Stimulated activated CD8-positive, alpha-beta memory T cell treated with anti-CD3 and anti-CD28 coated beads, Interleukin-2, amount 100 ng/mL, for 48 hours (primary cell): Measurements from ENCODE around the gene LRP2.
"Not testable (repeated sequence)": the region's sequence is repeated elsewhere in the genome, so short reads cannot be mapped to it uniquely, and the experiment has no call there.

Experiments
- DNase-seq, 2 donors: peaks; one replicate each; pipeline ENCODE4 v3.0.0-alpha.2; 2020; ENCODE audit warnings: low read depth in 2 of 2

LRP2 gene

DNA sequence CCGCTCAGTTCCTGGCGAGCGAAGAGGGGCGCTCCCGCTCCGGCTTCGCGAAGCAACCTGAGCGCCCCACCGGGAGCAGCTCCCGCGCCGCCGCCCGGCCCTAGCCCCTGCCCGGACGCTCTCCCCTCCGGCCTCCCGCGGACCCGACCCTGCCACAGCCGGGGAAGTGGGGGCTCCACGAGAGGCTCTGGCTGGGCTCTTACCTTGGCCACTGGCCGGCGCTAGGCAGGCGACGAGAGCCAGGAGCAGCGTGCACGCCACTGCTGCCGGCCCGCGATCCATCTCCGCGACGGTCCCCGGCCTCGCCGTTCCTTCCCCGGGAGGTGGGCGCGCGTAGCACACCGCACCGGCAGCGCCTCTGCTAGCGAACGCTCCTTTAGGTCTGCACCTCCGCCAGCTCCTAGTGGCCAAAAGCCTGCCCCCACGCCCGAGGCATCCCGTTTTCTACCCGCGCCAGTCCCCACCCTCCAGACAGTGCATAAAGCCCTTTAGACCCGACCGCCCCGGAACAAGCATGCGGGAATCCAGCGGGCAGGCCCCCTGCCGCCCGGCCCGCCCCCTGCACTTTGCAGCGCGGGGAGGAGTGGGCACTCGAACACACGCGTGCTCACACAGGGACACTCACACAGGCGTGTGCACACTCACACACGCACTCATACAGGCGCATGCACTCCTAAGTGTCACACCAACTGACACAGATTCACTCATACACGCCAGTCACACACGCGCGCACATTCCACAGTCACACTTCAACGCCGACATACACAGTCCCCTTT lies at the start of gene LRP2:
Gene LRP2, minus strand, starts transcription at position 417 of the 776 bp plus-strand sequence. Its CDS starts 135 bp downstream, at position 282.
- no peak for DNase-seq

DNA sequence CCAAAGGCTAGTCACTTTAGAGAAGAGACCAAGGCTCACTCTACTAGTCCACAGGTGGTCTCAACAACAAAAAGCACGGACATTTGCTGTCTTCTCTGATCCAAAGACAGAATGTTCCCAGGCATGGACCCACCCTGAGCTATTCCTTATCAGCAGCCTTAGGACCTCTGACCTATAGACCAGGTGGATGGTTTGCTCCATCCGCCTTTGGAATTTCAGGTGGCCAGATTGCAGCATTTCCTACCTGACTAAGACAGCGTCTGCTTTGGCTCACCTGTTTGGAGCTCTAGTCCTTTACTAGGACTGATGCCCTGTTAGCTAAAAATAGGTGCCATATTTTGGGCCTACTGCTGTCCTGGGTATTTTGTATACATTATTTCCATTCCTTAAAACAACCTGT lies 44.6 kb upstream of the LRP2 start:
- DNase-seq = no peak

DNA sequence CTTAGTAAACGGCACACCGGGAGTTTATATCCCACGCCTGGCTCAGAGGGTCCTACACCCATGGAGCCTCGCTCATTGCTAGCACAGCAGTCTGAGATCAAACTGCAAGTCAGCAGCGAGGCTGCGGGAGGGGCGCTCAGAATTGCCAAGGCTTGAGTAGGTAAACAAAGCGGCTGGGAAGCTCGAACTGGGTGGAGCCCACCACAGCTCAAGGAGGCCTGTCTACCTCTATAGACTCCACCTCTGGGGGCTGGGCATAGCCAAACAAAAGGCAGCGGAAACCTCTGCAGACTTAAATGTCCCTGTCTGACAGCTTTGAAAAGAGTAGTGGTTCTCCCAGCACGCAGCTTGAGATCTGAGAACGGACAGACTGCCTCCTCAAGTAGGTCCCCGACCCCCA lies 37.2 kb upstream of the LRP2 start:
- DNase-seq = not testable (repeated sequence)

DNA sequence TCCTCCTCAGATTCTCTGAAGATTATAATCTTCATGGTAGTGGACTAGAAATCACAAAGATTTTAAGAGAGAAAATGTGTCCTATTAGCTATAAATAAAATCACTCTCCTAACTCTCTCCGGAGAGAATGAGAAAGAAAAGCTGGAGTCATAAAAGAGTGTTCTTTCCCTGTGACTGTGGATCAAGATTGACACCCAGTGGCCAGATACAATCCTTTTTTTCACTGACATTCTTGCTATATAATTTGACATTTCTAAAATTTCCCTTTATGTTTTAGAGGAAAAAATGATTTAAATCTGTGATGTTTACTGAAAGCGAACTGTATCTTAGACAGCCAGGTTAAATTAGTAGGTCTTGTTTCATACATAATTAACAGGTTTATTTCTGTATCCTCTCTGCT lies 35.4 kb upstream of the LRP2 start:
- DNase-seq = no peak

DNA sequence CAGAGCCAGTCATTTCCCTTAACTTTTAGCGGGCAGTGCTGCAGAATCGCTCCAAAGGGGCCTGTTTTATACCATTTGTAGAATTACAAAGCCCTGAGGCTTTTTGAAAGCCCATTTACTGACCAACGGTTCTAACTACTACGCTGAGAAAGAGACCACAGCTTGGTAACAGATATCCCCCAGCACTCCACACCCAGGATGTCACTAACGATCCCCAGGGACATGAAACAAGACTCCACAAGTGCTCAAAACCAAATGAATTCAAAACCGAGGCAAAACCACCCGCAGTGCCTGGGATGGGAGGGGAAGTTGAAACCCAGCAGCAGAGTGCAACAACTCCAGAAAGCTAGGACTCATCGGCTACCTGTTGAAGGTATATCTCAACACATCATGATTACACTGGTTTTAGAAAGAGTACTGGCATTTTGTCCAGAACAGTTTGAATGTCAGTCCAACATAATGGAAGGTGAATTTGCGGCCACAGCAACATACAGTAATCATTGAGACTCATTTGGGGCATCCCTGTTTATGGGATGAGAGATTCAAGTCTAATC lies 33.6 kb upstream of the LRP2 start:
- no peak for DNase-seq

DNA sequence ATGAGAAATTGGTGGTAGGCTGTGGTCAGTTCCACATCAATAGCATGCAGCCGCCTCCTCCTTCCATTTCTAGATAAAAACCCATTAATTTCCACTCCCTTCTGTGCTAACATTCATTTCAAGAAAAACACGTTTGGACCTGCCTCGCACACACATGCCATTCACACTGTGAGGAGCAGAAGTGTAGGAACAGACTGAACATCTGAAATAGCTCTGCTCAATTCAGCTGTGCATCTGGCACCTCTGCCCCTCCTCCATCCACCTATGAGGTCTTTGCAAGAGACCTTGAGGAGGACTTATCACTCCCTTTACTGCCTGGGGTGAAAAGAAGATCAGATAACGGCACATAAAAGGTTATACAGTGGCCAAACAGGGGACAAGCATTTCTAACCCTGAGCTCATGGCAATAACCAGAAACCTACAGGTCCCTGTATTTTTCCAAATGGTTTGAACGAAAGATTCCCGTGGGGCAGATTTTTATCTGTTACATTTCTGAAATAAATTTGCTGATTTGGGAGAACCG lies 30.8 kb upstream of the LRP2 start:
- DNase-seq = no peak

DNA sequence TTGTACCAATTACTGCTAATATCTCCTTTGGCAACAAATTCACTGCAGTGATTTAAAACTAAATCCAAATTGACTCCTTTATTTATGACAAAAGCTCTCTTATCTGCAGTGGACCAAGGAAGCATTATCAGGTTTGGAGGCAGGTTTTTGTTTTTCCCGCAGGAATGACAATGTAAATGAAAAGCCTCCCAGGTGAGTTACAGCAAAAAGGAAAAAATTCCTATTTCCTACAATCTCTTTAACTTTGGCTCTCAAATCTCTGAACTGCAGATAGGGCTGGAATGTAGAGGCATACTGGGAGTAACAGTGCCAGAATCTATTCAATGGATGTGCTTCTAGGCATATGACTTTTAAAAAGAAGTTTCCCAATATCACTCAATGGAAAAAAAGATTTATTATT lies 28.9 kb upstream of the LRP2 start:
- DNase-seq = no peak

DNA sequence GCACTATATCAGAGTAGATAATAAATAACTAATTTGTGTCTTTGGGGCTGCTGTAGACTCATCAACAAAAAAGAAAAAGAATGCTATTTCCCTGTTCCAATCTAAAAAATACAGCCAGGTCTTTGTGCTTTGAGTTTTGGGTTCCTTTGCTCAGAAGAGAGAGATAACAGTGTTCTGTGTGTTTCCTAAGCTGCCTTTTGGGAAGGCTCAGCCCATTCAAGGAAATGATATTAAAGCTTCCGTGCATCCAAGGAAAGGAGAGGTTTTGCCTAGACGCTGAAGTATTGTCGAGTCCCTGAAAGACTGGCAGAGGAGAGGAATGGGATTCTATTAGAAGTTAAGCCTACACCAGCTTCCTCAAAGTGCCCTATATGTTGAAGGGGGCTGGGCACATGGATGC lies 25.8 kb upstream of the LRP2 start:
- DNase-seq = no peak

DNA sequence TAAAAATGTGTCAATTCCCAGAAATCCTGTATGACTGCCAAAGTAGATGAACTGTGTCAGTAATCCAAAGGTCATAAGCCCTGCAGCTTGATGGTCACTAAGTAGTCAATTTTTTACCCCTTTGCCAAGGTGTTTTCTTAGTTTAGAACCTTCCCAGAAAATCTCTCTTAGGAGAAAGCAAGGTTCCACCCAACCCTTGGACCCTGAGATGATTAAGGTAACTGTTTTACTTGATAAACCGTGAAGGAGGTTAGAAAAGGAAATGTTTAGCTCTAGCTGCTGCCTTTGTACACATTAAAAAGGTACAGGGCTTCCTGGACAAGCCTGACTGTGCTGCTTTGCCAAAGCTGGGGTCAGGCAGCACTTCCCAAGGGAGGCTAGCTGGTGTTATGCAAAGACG lies 24.4 kb upstream of the LRP2 start:
- DNase-seq = no peak

DNA sequence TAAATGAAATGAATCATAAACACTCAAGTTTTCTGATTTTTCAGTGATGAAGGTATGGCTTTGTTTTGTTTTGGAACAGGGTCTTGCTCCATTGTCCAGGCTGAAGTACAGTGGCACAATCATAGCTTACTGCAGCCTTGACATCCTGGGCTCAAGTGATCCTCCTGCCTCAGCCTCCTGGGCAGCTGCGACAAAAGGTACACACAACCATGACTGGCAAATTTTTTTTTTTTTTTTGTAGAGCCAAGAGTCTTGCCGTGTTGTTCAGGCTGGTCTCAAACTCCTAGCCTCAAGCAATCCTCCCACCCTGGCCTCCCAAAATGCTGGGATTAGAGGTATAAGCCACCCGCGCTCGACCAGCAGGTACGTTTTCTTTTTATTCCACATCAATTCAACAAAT lies 22.5 kb upstream of the LRP2 start:
- DNase-seq = no peak

DNA sequence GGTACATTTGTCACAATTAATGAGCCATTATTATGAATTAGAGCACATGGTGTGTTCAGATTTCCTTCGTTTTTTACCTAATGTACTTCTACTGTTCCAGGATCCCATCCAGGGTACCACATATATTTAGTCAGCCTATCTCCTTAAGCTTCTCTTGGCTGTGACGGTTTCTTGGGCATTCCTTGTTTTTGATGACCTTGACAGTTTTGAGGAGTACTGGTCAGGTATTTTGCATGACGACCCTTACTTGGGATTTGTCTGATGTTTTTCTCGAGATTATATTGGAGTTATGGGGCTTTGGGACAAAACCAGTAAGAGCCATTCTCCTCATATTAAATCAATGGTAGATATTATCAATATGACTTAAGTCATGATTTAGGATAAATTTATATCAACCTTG lies 10.2 kb upstream of the LRP2 start:
- no peak for DNase-seq

DNA sequence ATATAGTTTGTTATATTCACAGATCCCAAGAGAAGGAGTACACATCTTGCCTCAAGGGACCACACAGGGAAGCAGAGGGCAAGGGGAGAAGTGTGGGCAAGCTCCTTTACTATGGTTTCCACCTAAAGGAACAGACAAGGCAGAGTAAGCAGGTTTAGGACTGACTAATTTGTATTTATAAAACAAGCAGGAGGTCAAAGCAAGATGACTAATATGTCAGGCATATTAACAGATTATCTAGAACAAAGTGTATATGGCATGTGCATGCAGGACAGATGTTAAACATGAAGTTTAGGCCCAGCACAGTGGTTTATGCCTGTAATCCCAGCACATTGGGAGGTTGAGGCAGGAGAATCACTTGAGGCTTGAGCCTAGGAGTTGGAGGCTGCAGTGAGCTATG lies 3.7 kb upstream of the LRP2 start:
- DNase-seq = no peak

DNA sequence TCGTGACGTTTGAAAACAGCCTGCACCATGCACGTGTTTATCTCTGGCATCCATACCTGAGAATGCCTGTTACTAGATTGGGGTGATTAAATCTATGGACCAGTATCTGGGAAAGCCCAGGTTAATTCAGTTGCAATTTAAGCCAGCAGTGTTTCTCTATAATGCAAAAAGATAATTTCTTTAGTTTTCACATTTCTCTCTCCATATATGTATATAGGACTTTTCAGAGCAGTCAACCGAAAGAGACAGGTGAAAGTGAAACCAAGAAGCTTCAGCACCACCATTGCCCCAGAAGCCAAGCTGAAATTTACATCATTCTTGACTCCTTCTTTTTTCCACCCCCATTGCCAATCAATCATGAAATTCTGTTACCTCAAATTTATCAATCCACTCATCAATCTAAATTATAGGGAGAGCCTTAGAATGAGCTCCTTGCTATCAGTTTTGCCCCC lies 2.7 kb upstream of the LRP2 start:
- DNase-seq = no peak

DNA sequence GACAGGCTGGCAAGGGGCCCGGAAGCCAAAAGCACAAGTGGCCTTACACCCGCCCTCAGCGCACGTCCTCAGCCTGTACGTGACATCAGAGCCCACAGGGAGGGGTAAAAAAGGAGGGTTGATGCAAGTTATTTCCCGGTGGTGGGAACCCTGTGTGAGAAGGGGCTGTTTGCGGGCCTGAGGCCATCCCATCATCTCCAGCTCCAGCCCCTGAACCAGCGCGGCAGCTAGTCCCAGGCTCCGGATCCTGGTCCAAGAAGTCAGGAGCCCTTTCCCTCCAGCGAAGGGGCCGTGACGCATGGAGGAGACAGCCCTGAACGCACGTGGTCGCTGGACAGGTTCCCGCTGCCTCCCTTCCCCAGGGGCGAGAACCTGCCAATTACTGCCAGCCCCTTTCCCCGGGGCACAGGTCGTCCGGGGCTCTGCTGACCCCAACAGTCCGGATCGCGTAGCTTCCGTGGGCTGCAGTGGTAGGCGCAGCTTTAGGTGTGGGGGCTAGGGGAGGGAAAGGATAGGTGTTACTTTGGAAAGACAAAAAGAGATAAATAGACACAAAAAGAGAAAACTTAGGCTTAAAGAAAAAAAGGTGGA lies 1.3 kb upstream of the LRP2 start:
- DNase-seq = no peak

DNA sequence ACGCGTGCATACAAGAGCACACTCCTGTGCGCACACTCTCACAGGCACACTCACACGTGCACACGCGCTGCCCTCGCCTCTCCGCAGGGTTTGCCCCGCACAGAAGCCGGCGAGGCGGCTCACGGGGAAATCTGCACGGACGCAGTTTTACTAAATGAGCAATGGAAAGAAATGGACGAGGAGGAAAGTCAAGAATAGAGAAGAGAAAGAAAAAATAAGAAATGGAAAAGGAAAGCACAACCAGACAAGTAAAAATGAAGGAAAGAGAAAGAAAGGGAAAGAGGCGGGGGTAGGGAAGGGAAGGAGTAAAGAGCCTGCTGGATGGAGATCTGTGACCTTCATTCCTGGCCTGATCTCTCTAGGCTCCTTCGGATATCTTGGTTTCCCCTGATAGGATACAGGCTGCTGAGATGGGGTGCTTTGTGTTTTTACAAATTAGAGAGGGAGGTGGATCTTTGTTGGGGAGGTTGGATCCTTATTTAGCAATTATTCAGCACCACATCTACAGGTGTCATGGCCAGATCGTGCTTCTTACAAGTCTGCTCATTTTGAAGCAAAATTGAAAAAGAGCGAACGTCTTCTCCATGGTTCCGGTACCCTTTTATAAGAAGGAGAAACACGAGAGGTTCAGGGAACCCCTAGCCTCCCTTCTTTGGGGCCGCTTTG lies 693 bp upstream of the LRP2 start:
- DNase-seq = no peak

DNA sequence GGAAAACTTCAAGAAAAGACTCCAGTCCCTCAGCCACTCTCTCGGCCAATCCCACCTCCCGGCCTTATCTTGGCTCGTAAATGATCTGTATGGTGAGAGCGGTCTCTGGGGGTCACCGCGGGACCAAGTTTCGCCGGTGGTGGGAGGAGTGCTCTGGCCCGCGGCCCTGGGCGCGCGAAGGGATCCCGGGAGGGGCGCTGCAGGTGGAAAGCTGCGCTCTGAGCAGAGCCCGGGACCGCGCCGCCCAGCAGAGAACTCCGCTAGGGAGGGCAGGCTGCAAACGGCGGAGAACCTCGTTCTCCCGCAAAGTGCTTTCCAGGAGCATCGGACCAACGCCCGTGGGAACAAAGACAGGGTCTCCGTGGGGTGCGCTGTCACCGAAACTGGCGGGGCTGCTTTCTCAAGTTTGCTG lies 622 bp downstream of the LRP2 start:
- DNase-seq = no peak

DNA sequence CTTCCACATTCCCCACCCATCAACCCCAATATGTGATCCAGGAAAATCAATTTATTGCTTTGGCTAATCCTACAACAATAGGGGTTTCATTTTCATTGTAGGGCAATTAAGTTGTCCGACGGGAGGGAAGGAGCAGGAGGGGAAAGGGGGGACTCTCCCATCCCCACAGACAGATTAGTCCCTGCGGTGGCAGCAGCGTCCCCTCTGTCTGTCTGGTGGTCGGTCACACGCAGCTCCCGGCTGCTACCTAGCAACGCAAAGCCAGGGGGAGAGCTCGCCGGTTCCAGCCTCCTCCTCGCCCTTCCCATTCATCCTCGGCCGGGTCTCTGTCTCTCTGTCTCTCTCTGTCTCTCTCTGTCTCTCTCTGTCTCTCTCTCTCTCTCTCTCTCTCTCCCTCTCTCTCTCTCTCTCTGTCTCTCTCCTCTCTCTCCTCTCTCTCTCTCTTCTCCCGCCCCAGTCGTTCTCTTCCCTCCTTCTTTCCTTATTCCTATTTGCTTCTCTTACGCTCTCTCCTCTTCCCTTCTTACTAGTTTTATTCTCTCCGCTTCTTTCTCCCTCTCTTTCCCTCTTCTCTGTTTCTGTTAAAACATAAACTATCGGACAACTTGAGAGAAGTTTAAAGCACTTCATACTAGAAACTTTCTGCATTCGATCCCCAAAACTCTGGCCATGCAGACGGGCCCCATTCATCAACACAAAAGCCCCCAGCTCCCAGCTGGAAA lies 1.2 kb downstream of the LRP2 start:
- DNase-seq = no peak

DNA sequence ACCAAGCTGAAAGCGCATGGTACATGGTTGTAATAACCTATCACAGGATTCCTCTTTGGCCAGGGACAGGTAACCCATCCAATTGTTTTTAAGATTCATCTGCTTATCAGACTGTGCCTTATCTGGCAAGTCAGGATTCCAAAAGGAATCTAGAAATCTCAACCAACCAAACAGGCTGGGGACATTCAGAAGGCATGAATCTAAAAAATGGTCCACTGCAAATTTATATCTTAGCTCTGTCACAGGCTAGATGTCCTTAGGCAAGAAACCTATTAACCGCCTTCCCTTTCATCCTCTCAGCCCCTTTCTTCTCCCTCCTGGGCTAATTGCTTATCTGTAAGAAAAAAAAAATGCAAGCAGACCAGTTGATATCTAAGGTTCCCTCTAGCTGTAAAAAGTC lies 4.3 kb downstream of the LRP2 start:
- no peak for DNase-seq

DNA sequence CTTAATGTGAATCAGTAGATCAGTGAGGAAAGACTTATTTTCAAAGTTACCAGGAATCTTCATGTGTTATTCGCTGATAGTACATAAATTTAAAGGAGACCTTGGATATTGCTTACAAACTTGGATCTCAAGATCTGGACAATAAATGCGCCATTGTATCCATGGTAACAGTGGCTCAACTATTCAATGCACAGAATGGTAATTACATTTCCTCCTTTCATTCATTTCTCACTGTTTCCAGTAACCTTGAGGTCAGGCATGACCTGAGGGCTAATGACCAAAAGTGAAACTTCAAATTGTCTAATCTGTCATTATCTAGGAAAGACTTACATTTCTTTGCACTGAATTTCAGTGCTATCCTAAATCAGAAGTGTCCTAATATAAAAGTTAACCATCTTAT lies 8.1 kb downstream of the LRP2 start:
- no peak for DNase-seq

DNA sequence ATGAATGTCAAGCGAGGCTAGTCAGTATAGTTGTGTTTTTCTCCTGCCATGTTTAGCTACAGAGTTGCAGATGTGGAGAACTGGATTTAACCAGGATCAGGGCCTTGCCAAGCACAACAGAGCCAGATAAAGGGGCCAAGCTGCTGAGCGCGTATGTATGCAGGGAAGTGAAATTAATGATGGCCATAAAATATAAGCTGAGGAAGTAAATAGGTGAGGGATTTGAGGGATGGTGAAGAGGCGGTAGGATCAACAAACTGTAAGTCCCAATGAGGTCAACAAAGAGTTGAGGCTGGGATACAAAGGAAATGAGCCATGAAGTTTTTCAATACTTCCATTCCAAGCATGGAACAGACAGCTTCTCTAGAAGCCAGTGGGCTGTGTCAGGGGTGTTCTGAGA lies 10.6 kb downstream of the LRP2 start:
- DNase-seq = no peak

DNA sequence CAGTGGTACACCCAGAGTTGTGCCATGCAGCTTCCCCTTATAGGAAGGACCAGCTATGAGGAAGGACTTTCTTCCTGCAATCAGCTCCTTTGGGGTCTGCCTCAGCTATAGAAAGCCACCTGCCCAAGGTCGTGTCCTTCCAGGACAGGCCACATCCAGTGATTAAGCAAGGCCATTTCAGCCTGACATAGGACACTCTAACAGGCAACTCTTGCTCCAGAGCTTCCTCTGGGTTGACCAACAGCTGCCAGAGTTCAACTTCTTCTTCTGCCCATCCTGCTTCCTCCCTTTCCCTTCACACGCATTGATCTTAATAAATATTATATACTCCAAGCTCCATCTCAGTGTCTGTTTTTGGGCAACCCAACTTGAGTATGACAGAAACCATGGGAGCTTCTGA lies 12.8 kb downstream of the LRP2 start:
- no peak for DNase-seq
